ENCODE results near the gene FNIP1.
"Not testable (repeated sequence)": the region's sequence is repeated elsewhere in the genome, so short reads cannot be mapped to it uniquely, and the experiment has no call there.

FNIP1 gene

DNA sequence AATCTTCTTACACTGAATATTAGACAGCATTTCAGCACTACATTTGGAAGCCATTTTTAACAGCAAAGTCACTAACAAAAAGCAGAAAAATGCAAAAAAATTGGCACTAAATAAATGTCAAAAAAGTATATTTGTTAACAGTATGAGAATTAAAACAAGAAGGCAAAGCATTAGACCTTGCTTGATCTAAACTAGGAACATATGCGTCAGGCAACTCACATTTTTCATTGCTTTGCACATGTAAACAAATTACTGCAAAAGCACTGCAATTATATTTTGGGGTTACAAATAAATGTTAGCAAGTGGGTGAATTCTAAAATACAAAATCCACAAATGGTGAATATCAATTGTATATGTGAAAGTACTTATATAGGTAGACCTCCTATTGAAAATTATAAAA is 112.8 kb downstream of the FNIP1 start:
- no peak for DNase-seq

DNA sequence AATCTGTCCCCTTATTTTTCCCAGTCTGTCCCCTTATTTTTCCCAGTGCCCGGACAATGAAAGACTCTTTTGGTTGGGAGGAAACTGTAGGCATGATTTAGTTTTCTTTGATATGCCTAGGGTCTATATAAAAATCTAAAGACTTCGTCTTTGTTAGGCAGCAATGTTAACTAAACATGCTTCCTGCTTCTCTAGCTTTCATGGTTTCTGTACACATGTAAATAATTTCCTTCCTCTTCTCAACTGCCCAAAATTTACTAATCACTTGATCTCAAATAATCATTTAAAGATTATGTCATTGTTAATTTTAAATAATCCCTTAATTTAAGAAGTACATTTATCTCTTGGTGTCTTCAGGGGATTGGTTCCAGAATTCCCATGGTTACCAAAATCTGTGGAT is 114.0 kb downstream of the FNIP1 start:
- no peak for DNase-seq

GRCh38 chr5:131682175-131682574 is 114.6 kb downstream of the FNIP1 start:
- DNase-seq = no peak

- DNase-seq = no peak
Observed at GRCh38 chr5:131679911-131680310, 116.9 kb downstream of the FNIP1 start.

- not testable (repeated sequence) for DNase-seq
Observed at GRCh38 chr5:131678273-131678672, 118.5 kb downstream of the FNIP1 start.

GRCh38 chr5:131677115-131677514 is 119.7 kb downstream of the FNIP1 start:
- no peak for DNase-seq

GRCh38 chr5:131672776-131673175 is 124.0 kb downstream of the FNIP1 start:
- DNase-seq = no peak

DNA sequence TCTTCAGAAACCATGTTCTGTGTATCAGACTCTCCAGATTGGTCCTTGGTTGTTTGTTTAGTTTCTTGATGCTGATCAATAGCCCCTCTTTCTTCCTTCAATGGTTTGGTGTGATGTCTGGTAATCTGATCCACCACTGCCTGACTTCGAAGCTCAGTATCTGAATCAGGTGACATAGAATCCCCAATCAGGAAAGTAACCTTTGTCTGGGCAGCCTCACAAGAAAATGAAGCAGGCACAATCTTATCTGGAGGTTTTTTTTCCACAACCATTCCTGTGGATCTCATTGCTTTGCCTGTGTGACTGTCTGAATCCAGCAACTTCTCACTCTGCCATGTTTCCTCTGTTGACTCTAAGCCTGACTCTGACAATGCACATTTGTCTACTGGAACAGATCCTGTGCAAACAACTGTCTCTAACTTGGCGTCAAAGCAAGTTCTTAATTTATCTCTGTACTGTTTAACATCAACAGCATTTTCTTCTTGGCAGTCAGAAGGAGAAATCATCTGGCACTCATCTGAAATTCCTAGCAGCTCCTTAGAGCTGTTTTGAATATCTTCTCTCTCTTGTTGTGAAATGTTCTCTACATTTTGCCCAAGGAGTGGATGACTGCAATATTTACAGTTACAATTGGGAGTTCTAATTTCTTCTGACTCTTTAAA is 124.7 kb downstream of the FNIP1 start:
- DNase-seq = no peak

DNA sequence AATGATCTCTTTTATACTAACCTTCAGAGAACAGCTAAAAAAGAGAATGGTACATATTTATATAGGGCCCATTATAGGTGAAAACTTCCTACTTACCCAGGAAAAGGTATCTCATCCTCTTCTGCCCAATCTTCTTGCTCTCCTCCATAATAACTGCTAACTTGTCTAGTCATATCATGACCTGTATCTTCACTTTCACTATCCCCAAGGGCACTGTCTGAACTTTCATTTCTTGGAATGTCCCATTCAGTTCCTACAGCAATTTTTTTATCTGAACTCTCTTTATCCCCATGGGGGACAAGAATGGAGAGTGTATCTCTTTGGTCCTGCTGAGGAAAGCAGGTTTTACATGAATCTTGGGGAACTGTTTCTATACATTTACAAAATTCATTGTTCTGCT is 125.4 kb downstream of the FNIP1 start:
- no peak for DNase-seq

- DNase-seq = no peak
Observed at GRCh38 chr5:131664929-131665328, 131.9 kb downstream of the FNIP1 start.

- no peak for DNase-seq
Observed at GRCh38 chr5:131661933-131662332, 134.9 kb downstream of the FNIP1 start.

DNA sequence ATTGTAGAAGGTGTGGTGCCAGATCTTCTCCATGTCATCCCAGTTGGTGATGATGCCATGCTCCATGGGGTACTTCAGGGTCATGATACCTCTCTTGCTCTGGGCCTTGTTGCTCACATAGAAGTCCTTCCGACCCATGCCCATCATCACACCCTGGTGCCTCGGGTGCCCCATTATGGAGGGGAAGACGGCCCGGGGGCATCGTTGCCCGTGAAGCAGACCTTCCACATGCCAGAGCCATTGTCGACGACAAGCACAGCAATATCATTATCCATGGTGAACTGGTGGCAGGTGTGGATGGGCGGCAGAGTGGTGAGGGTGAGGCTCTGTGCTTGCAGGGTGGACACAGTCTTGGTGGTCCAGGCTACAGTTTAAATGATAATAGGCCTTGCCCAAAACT is 137.0 kb downstream of the FNIP1 start:
- no peak for DNase-seq

GRCh38 chr5:131659290-131659689 is 137.5 kb downstream of the FNIP1 start:
- DNase-seq = no peak

GRCh38 chr5:131654776-131655175 is 142.0 kb downstream of the FNIP1 start:
- no peak for DNase-seq

DNA sequence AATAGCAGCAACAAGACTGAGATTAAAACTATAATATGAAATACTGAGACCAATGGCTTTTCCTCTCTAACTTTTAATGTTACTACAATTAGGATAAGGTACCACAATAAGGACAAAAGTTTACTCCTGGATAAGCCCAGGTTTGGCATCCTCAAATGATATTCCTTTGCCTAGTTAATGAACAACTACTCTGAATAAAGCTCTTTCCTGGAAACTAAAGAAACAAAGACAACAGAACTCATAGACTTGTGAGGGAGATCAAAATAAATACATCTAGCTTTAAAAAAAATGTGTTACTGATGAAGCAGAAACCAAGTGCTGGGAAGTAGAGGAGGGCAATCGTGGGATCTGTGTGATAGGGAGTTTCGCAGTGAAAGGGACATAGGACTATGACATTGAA is 142.5 kb downstream of the FNIP1 start:
- no peak for DNase-seq

DNA sequence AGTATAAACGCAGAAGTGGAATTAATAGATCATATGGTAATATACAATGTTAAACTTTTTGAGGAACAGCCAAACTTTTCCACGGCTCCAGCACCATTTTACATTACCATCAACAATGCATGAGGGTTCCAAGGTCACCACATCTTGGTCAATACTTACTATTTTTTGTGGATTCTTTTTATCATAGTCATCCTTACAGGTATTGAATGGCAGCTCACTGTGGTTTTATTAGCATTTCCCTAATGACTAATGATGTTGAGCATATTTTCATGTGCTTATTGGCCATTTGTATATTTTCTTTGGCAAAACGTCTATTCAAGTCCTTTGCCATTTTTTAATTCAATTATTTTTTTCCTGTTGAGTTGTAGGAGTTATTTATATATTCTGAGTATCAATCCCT is 147.7 kb downstream of the FNIP1 start:
- DNase-seq = no peak

- DNase-seq = no peak
Observed at GRCh38 chr5:131647048-131647769, 149.6 kb downstream of the FNIP1 start.

- DNase-seq = no peak
Observed at GRCh38 chr5:131644822-131645221, 152.0 kb downstream of the FNIP1 start.

DNA sequence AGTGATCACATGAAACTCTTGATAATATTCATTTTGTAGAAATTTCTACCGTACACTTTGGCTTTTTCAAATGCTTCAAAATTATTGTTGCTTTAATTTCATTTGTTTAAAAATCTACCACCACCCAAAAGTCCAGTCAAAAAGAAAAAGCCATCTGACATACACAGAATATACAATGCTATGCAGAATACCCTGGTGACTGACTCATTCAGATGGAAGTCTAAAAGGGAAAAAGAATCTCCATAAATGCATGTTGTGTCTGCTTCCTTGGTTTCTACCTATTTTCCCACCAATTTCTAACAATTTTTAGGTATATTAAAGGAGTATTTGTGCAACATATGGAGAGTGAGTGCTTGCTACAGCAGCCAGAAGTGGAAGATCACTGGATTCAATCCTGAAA is 152.4 kb downstream of the FNIP1 start:
- no peak for DNase-seq

DNA sequence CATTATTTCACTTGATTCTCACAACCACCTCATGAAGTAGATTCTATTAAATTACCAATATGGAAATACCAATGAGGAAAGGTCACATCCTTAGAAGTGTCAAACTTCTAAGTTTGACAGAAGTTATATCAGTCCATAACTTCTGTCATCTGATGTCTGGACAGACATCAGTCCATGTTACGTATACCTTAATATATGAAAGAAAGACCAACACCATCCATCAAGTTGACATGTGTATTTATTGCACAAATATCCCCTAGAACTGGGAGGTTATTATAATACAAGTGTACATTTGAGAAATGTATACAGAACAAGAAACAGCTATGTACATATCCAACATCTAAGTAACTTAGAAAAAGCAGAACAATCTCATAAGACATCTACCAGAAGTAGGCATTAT is 155.3 kb downstream of the FNIP1 start:
- no peak for DNase-seq

DNA sequence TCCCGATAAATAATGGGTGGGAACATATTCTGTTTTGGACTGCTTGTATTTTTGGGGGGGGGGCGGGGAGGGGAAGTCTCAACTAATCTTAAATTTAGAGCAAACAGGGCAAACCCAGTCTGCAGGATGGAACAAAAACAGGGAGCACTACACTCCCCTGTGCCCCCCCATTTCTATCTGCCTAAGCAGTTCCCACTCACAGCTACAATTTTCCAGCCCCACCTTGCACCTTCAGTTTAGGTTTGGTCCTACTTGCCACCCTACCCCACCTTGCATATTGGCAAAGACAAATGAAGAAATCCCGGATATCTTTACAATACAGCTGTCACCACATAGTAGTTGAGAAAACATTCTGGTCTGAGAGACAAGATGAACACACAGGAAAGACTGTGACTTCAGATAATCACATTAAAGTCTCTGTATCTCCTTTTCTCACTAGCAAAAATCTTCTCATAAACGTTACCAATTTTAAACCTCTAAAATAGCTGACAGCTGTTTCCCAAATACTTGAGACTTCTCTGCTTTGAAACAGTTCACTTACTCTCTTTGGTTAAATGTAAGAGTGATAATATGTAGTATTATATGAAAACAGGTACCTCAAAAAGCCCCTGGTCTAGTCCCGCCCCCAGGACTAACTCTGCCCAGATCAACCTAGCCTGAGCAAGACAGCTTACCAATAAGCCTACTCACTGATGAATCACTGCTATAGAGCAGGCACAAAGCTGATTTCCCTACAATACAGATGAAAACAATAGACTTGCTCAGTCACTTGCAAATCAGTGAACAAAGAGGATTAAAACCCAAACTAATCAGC is 156.6 kb downstream of the FNIP1 start:
- no peak for DNase-seq

DNA sequence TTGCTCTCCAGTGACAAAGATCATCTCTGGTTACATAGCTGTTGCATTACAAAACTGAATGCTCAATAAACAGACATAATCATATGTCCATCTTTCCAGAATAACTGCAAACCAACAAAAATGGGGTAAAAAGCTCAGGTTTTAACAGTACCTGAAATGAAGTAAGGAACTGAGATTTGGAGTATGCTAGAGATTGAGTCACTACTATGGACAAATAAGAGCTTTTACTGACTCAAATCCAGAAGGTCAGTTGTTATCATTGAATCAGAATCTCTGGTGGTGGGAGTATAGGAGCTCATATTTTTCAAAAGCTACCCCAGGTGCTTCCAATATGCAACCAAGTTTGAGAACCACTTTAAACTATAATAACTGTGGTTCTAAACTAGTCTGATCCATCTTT is 157.7 kb downstream of the FNIP1 start:
- no peak for DNase-seq

GRCh38 chr5:131637694-131638093 is 159.1 kb downstream of the FNIP1 start:
- DNase-seq = no peak
